Psoas muscle (tissue), 8 donors: ENCODE results near the gene CHKA. TPM values are rescaled to one million over a fixed set of nuclear protein-coding genes. Genes with fewer than 3 reads are reported as not detected.
"Not testable (repeated sequence)": the region's sequence is repeated elsewhere in the genome, so short reads cannot be mapped to it uniquely, and the experiment has no call there.

ENCODE experiments used
- ATAC-seq, 4 donors: fragments of 200-7000 bp; cut with Tn5 transposase; one replicate each; pipeline ENCODE4 v1.9.1; 2020; ENCODE audit warnings: moderate library complexity in 3 of 4, mild to moderate bottlenecking in 2 of 4
- DNase-seq, 2 donors: peaks; one replicate each; pipeline ENCODE4 v3.0.0-alpha.2; 2020
- H3K27ac ChIP-seq: fragments of 200-600 bp; one replicate; pipeline ENCODE4 v1.8.0; 2022
- H3K27me3 ChIP-seq, 3 donors: fragments of 200-600 bp in 1 of 3; one replicate each; pipeline versions ENCODE4 v1.6.1 to v1.8.0; 2013 to 2022; ENCODE audit warnings: low read length in 2 of 3, mild to moderate bottlenecking in 2 of 3, moderate library complexity in 1 of 3; ENCODE audit not compliant: insufficient read depth in 3 of 3
- H3K36me3 ChIP-seq, 2 donors: fragments of 200-600 bp in 1 of 2; one replicate each; pipeline versions ENCODE4 v1.6.1 to v1.8.0; 2013 to 2022; ENCODE audit warnings: low read depth in 1 of 2, mild to moderate bottlenecking in 1 of 2, moderate library complexity in 1 of 2; ENCODE audit not compliant: insufficient read depth in 1 of 2
- H3K4me1 ChIP-seq: fragments of 200-600 bp; one replicate; pipeline ENCODE4 v1.8.0; 2022
- H3K4me3 ChIP-seq: fragments of 200-600 bp; one replicate; pipeline ENCODE4 v1.8.0; 2022; ENCODE audit warnings: mild to moderate bottlenecking
- H3K9me3 ChIP-seq: fragments of 200-600 bp; one replicate; pipeline ENCODE4 v1.8.0; 2022
- CTCF ChIP-seq: fragments of 200-600 bp; IDR thresholded peaks from one replicate; pipeline ENCODE4 v1.8.0; 2022; ENCODE audit warnings: antibody characterized with exemption
- WGBS, 3 donors: extraction: QIAGEN DNeasy Blood & Tissue Kit; methylation state at CpG; one replicate each; pipeline versions ENCODE4 v1.1.6 to v1.1.7; 2013; 5-methylcytosine and 5-hydroxymethylcytosine counted together
- intact Hi-C, 2 donors: fragments of 100-400 bp; cut with DNase I; formaldehyde crosslinking; loops; one replicate each; pipeline versions ENCODE4 v1.11.0 to v1.14.2; 2022
- polyA plus RNA-seq, 3 donors: library from polyadenylated mRNA; stranded (reverse); fragments of 200-250 nt; gene quantifications; one replicate each; pipeline ENCODE4 v1.2.3, GENCODE V29; 2013
- total RNA-seq, 4 donors: library from RNA; stranded (reverse); fragmentation: NEBNext Ultra II Directional in 2 of 4; extraction: Animal tissue kit (Norgen Biotek cat#: 25700) in 2 of 4; gene quantifications; one replicate each; pipeline versions ENCODE4 v1.2.1 to v1.2.4, GENCODE V29; 2021 to 2023
- donor health status: healthy with polysubstance abuse.
- donor health status: DM: no; HTN: no; CAD: no; lungs with moderate emphysema.
- donor health status: Bipolar disorder and iron deficiency.
- donor health status: healthy.
- donor health status: DM: yes; HTN: yes; CAD: no.
- donor health status: DM: no; HTN: no; CAD: no.
- donor health status: DM: no; HTN: no; CAD: no.
- donor health status: DM: yes; HTN: yes; CAD: no.

CHKA gene
- total and polyA plus RNA-seq, 7 donors, result 3.6 to 11.2 (median 6.2) TPM

GRCh38 chr11:68099474-68100405 lies 21.4 kb downstream of the CHKA start:
- no peaks in the 10 kb centered on the region for H3K36me3 ChIP-seq
- WGBS, 3 donors, result 35 to 37% (median 36%) methylated on average over 12 of the region's 12 CpGs
- peak overlapping the region; percentile 11 for H3K27ac ChIP-seq
- peaks cover 14% of the 10 kb centered on the region for H3K4me1 ChIP-seq
- intact Hi-C loops, result no loop called here
- H3K4me3 ChIP-seq, result peak overlapping the region; percentile 31
- peak in 3 of 4 donors; percentile 30 to 68 (median 46) for ATAC-seq
- no peak for TF ChIP-seq CTCF
- H3K9me3 ChIP-seq, result no peaks in the 10 kb centered on the region
- DNase-seq, result no peak
- H3K27me3 ChIP-seq, result no peaks in the 10 kb centered on the region

DNA sequence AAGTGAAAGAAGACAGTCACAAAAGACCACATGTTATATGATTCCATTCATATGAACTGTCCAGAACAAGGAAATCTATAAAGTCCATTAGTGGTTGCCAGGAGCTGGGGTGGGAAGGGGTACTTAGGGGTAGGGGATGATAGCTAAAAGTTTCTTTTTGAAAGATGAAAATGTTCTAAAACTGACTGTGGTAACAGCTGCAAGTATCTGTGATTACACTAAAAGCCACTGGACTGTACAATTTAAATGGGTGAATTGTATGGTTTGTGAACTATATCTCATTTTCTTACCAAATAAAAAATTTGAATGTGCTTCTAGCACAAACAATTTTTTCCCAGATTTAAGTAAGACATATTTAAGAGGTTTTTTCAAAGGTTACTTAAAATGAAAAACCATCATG lies 22.1 kb downstream of the CHKA start:
- Histone ChIP-seq H3K9me3 (no peaks in the 10 kb centered on the region), H3K4me1 (peaks cover 14% of the 10 kb centered on the region), H3K27me3 (no peaks in the 10 kb centered on the region), H3K4me3 (peak overlapping the region; percentile 31), H3K27ac (peak overlapping the region; percentile 11), H3K36me3 (no peaks in the 10 kb centered on the region)
- no peak for TF ChIP-seq CTCF
- no peak for DNase-seq
- intact Hi-C loops, result no loop called here
- no peak for ATAC-seq

DNA sequence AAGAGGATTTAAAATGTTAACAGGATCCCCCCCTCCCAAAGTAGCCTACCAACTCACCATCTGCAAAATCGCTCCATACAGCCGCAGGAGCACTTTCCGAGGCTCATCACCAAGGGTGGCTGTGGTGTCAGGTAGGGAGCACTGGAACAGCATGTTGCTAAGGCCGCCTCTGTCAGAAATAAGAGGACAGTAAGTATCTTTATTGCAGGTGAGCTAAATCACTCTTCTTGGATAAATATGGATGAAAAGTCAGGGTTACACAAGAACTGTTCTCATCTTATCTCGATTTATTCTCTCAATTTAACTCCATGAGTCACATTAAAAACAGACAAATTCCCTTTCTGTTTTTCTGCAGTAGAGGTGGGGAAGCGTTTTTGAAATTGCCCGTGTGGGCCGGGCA lies 24.2 kb downstream of the CHKA start:
- no peak overlapping the region for H3K27ac ChIP-seq
- WGBS, 3 donors, result 95 to 97% (median 96%) methylated on average over 8 of the region's 8 CpGs
- no peak for ATAC-seq

GRCh38 chr11:68093565-68093964 lies 27.6 kb downstream of the CHKA start:
- H3K4me3 ChIP-seq, result no peak overlapping the region
- no peaks in the 10 kb centered on the region for H3K9me3 ChIP-seq
- 81 to 90% (median 83%) methylated on average over 4 of the region's 4 CpGs for WGBS, 3 donors
- no peak for TF ChIP-seq CTCF
- intact Hi-C loops, result no loop called here
- H3K4me1 ChIP-seq, result peaks cover 10% of the 10 kb centered on the region
- ATAC-seq (no peak), DNase-seq (no peak)
- H3K36me3 ChIP-seq, result no peaks in the 10 kb centered on the region
- no peak overlapping the region for H3K27ac ChIP-seq
- H3K27me3 ChIP-seq, result no peaks in the 10 kb centered on the region

More for the DNA sequence above, 24.2 kb downstream of the CHKA start:
- TF ChIP-seq CTCF, result no peak
- DNase-seq, result no peak
- no peaks in the 10 kb centered on the region for H3K9me3 ChIP-seq
- peaks cover 14% of the 10 kb centered on the region for H3K4me1 ChIP-seq
- no peaks in the 10 kb centered on the region for H3K36me3 ChIP-seq
- H3K4me3 ChIP-seq, result no peak overlapping the region
- H3K27me3 ChIP-seq, result no peaks in the 10 kb centered on the region
- intact Hi-C loops, result no loop called here

DNA sequence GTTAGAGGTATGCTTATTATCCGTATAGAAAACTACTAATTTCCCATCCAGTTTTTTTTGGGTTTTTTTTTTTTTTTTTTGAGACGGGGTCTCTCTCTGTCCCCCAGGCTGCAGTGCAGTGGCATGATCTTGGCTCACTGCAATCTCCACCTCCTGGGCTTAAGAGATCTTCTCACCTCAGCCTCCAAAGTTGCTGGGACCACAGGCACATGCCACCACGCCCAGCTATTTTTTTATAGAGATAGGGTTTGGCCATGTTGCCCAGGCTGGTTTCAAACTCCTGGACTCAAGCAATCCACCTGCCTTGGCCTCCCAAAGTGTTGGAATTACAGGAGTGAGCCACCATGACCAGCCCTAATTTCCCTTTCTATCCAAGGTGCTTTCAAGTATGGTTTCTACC lies 28.2 kb downstream of the CHKA start:
- H3K4me3 ChIP-seq, intact Hi-C loops, ATAC-seq, H3K27me3 ChIP-seq, DNase-seq, H3K36me3 ChIP-seq, H3K27ac ChIP-seq, H3K4me1 ChIP-seq, H3K9me3 ChIP-seq: not testable (repeated sequence)
- WGBS, 3 donors, result 89 to 96% (median 95%) methylated on average over 3 of the region's 3 CpGs
